WTC11 (cell line): ENCODE data around the gene OPRL1.

Source experiments
- CTCF ChIP-seq: fragments of 200-600 bp; IDR thresholded peaks from 2 replicates; pipeline ENCODE4 v1.8.0; 2022; ENCODE audit warnings: antibody characterized with exemption
- MAX ChIP-seq: sonication (generic); formaldehyde crosslinking; IDR thresholded peaks from 2 replicates; pipeline ENCODE4 v1.8.0; 2022; ENCODE audit warnings: mild to moderate bottlenecking, missing genetic modification reagents
- SP1 ChIP-seq: sonication (generic); formaldehyde crosslinking; conservative IDR thresholded peaks from 2 replicates; pipeline ENCODE4 v1.8.1; 2022; ENCODE audit warnings: missing genetic modification reagents
- USF2 ChIP-seq: sonication (generic); formaldehyde crosslinking; IDR thresholded peaks from 2 replicates; pipeline ENCODE4 v1.8.1; 2023; ENCODE audit warnings: mild to moderate bottlenecking, missing genetic modification reagents, moderate library complexity

GRCh38 chr20:64140061-64140931 is 60.4 kb downstream of the OPRL1 start:
- TF ChIP-seq SP1 (CRISPR knock-in tag) = no peak
- no peak for TF ChIP-seq USF2 (CRISPR knock-in tag)
- no peak for TF ChIP-seq CTCF
- no peak for TF ChIP-seq MAX
